Activated CD4-positive, alpha-beta memory T cell treated with anti-CD3 and anti-CD28 coated beads for 36 hours (primary cell): ENCODE results near the gene POU3F2. TPM values are rescaled to one million over a fixed set of nuclear protein-coding genes. Genes with fewer than 3 reads are reported as not detected.

Experiments
- CTCF ChIA-PET: fragments of 350-600 bp; sonication (Branson Sonifier 250); formaldehyde crosslinking; loops from one replicate; lab custom pipeline; 2021; ENCODE audit warnings: antibody characterized with exemption, inconsistent platforms; lab: Charles Lee
- POLR2A ChIA-PET: fragments of 350-600 bp; sonication (Branson Sonifier 250); formaldehyde crosslinking; loops from one replicate; lab custom pipeline; 2021; ENCODE audit warnings: antibody characterized with exemption; lab: Charles Lee
- DNase-seq: peaks from one replicate; pipeline ENCODE4 v3.0.0-alpha.2; 2020
- H3K27ac Mint-ChIP-seq: one replicate; pipeline ENCODE4 v1.8.0; 2021; ENCODE audit warnings: mixed read lengths
- H3K27me3 Mint-ChIP-seq: one replicate; pipeline ENCODE4 v1.8.0; 2021; ENCODE audit warnings: mixed read lengths
- H3K36me3 Mint-ChIP-seq: one replicate; pipeline ENCODE4 v1.8.0; 2021; ENCODE audit warnings: mixed read lengths
- H3K4me1 Mint-ChIP-seq: one replicate; pipeline ENCODE4 v1.8.0; 2021; ENCODE audit warnings: low read depth, mixed read lengths
- H3K4me3 Mint-ChIP-seq: one replicate; pipeline ENCODE4 v1.8.0; 2021; ENCODE audit warnings: mild to moderate bottlenecking, mixed read lengths
- H3K9me3 Mint-ChIP-seq: one replicate; pipeline ENCODE4 v1.8.0; 2021; ENCODE audit warnings: mixed read lengths
- intact Hi-C: fragments of 100-400 bp; cut with micrococcal nuclease; formaldehyde crosslinking; loops from one replicate; pipeline ENCODE4 v1.15.1; 2023
- total RNA-seq, 2 experiments: library from RNA; stranded (reverse); gene quantifications; one replicate each; pipeline ENCODE4 v1.2.3, GENCODE V29; 2021

The POU3F2 gene
- total RNA-seq, 2 experiments from 2014 or later, result not detected

GRCh38 chr6:98847779-98848538 lies 13.6 kb downstream of the POU3F2 start:
- Mint-ChIP-seq H3K27me3 (peaks cover 61% of the 10 kb centered on the region), H3K4me3 (no peak overlapping the region), H3K4me1 (peaks cover 23% of the 10 kb centered on the region), H3K27ac (no peak overlapping the region), H3K9me3 (no peaks in the 10 kb centered on the region), H3K36me3 (no peaks in the 10 kb centered on the region)
- CTCF ChIA-PET, result interaction anchor here (1.5 kb wide), 1 partner anchor 15 kb away, joined by 5 read pairs; no protein-coding TSS in a partner anchor
- POLR2A ChIA-PET, result no interaction called here
- intact Hi-C loops, result loop anchor here (2.0 kb wide), 1 partner anchor 1779 kb away; no protein-coding TSS in a partner anchor
- no peak for DNase-seq

DNA sequence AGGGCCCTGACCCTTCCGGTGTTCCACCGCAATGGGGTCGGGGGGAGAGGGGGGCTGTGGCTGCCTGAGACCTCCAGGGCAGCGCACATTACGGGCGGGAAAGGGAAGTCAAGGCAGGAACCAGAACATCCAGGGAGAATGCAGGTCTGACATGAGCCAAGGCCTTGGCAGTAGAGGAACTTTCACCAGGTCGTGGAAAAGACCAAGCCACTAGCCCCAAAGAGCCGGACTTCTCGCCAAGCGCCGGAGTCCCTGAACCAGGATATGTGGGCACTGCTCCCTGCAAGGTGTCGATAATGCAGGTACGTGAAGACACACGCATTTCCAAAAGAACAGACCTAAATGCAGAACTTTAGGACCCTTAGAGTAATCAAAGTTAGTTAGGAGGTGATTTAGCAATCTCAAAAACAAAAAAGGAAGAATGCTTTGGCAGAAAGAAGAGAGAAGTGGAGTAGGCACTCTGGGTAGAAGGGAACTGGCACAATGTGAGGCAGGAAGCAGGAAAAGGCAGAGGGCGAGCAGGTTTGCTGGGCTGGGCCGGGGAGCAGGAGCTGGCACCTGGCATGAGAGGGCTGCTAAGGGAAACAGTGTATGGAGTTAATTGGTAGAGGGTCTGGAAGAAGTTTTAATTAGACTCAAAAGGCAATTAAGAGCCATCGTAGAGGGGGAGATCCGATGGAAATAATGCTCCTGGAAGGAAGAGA lies 14.3 kb downstream of the POU3F2 start:
- intact Hi-C loops, result no loop called here
- DNase-seq, result no peak
- Mint-ChIP-seq H3K9me3 (no peaks in the 10 kb centered on the region), H3K27me3 (peaks cover 57% of the 10 kb centered on the region), H3K4me3 (no peak overlapping the region), H3K4me1 (peaks cover 20% of the 10 kb centered on the region), H3K36me3 (no peaks in the 10 kb centered on the region), H3K27ac (no peak overlapping the region)
- ChIA-PET POLR2A (no interaction called here), CTCF (no interaction called here)

GRCh38 chr6:98864497-98864896 lies 30.1 kb downstream of the POU3F2 start:
- no peaks in the 10 kb centered on the region for H3K27me3 Mint-ChIP-seq
- no peaks in the 10 kb centered on the region for H3K9me3 Mint-ChIP-seq
- H3K4me3 Mint-ChIP-seq, result no peak overlapping the region
- no peaks in the 10 kb centered on the region for H3K4me1 Mint-ChIP-seq
- DNase-seq, result no peak
- intact Hi-C loops, result no loop called here
- CTCF ChIA-PET, result no interaction called here
- no peak overlapping the region for H3K27ac Mint-ChIP-seq
- H3K36me3 Mint-ChIP-seq, result peaks cover 17% of the 10 kb centered on the region
- POLR2A ChIA-PET, result no interaction called here

DNA sequence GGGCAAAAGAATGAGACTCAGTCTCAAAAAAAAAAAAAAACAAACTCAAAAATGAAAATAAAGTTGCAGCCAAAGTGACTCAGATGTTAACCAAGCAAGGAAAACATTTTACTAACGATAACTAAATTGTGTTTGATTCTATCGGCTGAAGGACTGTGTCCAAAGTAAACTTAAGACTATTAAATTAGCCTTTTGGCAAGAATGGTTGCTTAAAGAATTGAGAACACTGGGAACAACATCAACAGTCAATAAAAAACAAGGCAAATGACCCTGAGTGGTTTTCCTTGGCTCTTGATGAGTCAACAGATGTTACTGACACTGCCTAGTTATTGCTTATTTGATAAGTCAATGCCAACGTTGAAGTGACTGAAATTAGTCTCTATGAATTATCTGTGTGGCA lies 36.7 kb downstream of the POU3F2 start:
- POLR2A ChIA-PET, result no interaction called here
- no peak overlapping the region for H3K4me3 Mint-ChIP-seq

GRCh38 chr6:98871821-98872220 lies 37.4 kb downstream of the POU3F2 start:
- peaks cover 32% of the 10 kb centered on the region for H3K36me3 Mint-ChIP-seq
- POLR2A ChIA-PET, result no interaction called here
- no peaks in the 10 kb centered on the region for H3K4me1 Mint-ChIP-seq
- H3K27me3 Mint-ChIP-seq, result no peaks in the 10 kb centered on the region
- CTCF ChIA-PET, result no interaction called here
- no peak overlapping the region for H3K4me3 Mint-ChIP-seq
- H3K9me3 Mint-ChIP-seq, result no peaks in the 10 kb centered on the region
- no peak for DNase-seq
- no peak overlapping the region for H3K27ac Mint-ChIP-seq
- intact Hi-C loops, result no loop called here

More for the DNA sequence above, 36.7 kb downstream of the POU3F2 start:
- peaks cover 35% of the 10 kb centered on the region for H3K36me3 Mint-ChIP-seq
- no peak overlapping the region for H3K27ac Mint-ChIP-seq
- no peak for DNase-seq
- CTCF ChIA-PET, result no interaction called here
- no peaks in the 10 kb centered on the region for H3K9me3 Mint-ChIP-seq
- intact Hi-C loops, result no loop called here
- no peaks in the 10 kb centered on the region for H3K4me1 Mint-ChIP-seq
- H3K27me3 Mint-ChIP-seq, result no peaks in the 10 kb centered on the region

GRCh38 chr6:98875375-98875774 lies 41.0 kb downstream of the POU3F2 start:
- CTCF ChIA-PET, result no interaction called here
- peaks cover 24% of the 10 kb centered on the region for H3K36me3 Mint-ChIP-seq

DNA sequence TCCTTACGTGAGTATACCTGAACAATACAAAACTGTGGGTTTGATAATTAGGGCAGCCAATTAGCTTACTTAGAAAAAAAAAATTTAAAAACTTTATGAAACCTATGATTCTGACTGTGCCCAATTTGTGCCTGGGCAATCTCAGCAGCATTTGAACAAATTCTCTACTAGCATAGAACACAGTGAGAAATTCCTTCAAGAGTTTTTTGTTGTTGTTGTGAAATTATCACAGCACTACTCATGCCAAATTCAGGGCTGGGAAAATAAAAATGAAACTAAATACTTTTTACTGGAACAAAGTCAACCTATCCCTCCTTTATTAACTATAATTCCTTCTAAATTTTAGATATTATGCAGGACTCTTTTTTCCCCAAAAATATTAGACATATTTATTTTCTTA lies 42.9 kb downstream of the POU3F2 start:
- CTCF ChIA-PET, result no interaction called here
- Mint-ChIP-seq H3K27me3 (no peaks in the 10 kb centered on the region), H3K27ac (no peak overlapping the region), H3K4me1 (peaks cover 8% of the 10 kb centered on the region), H3K4me3 (no peak overlapping the region), H3K36me3 (peaks cover 23% of the 10 kb centered on the region), H3K9me3 (no peaks in the 10 kb centered on the region)
- DNase-seq, result no peak
- POLR2A ChIA-PET, result no interaction called here
- intact Hi-C loops, result no loop called here

More at GRCh38 chr6:98875375-98875774, 41.0 kb downstream of the POU3F2 start:
- Mint-ChIP-seq H3K4me1 (peaks cover 2% of the 10 kb centered on the region), H3K9me3 (no peaks in the 10 kb centered on the region), H3K27me3 (no peaks in the 10 kb centered on the region), H3K27ac (no peak overlapping the region), H3K4me3 (no peak overlapping the region)
- intact Hi-C loops, result no loop called here
- POLR2A ChIA-PET, result no interaction called here
- no peak for DNase-seq

DNA sequence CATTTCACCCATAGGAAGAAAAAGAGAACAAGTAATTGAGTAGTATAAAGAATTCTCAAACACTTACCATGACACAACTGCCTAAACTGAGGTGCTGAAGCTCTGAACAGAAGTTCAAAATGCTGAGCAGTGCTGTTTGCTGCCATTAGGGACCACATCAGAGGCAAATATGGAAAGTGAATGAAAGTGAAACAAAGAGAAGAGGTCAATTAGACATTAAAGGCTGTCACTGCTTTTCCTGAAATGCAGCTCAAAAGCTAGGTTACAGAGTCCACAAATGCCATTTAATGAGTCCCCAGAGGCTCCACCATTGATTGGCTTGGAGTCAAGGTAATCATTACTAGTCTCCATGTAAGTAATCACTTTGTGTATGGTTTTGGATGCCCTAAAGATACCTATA lies 46.1 kb downstream of the POU3F2 start:
- H3K4me3 Mint-ChIP-seq, result no peak overlapping the region
- H3K27me3 Mint-ChIP-seq, result no peaks in the 10 kb centered on the region
- no peaks in the 10 kb centered on the region for H3K9me3 Mint-ChIP-seq
- CTCF ChIA-PET, result no interaction called here
- DNase-seq, result no peak
- POLR2A ChIA-PET, result no interaction called here
- peaks cover 8% of the 10 kb centered on the region for H3K4me1 Mint-ChIP-seq
- intact Hi-C loops, result no loop called here
- H3K36me3 Mint-ChIP-seq, result peaks cover 20% of the 10 kb centered on the region
- no peak overlapping the region for H3K27ac Mint-ChIP-seq

GRCh38 chr6:98885330-98885729 lies 51.0 kb downstream of the POU3F2 start:
- POLR2A ChIA-PET, result no interaction called here
- peaks cover 6% of the 10 kb centered on the region for H3K4me1 Mint-ChIP-seq
- H3K36me3 Mint-ChIP-seq, result peaks cover 29% of the 10 kb centered on the region
- no peak overlapping the region for H3K4me3 Mint-ChIP-seq
- CTCF ChIA-PET, result no interaction called here
- no peak overlapping the region for H3K27ac Mint-ChIP-seq
- intact Hi-C loops, result no loop called here
- no peak for DNase-seq
- no peaks in the 10 kb centered on the region for H3K9me3 Mint-ChIP-seq
- H3K27me3 Mint-ChIP-seq, result no peaks in the 10 kb centered on the region

DNA sequence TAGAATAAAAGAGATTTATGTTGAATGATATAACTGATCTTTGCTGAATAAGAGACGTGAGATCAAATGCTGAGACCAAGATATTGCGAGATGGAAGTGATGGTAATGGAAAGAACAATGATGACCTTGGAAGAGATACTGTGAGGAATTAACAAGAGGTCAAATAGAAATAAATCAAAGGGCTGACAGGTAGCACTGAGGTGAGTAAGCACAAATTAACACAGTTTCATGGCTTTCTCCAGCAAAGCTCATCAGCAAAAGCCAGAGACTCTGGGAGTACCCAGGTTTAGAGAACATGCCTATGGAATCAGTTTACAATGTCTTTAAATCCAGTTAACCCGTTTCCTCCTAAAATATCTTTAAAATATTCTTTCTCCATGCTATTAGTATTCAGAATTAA lies 53.3 kb downstream of the POU3F2 start:
- H3K27ac Mint-ChIP-seq, result no peak overlapping the region
- H3K36me3 Mint-ChIP-seq, result peaks cover 32% of the 10 kb centered on the region
- no peak overlapping the region for H3K4me3 Mint-ChIP-seq
- no peaks in the 10 kb centered on the region for H3K4me1 Mint-ChIP-seq
- ChIA-PET CTCF (no interaction called here), POLR2A (no interaction called here)
- H3K9me3 Mint-ChIP-seq, result no peaks in the 10 kb centered on the region
- H3K27me3 Mint-ChIP-seq, result no peaks in the 10 kb centered on the region
- intact Hi-C loops, result no loop called here
- no peak for DNase-seq
